HFFc6 (cell line): ENCODE data around the gene HAPLN2. TPM values are rescaled to one million over a fixed set of nuclear protein-coding genes. Genes with fewer than 3 reads are reported as not detected.
"Not testable (repeated sequence)": the region's sequence is repeated elsewhere in the genome, so short reads cannot be mapped to it uniquely, and the experiment has no call there.

Experiments
- DNase-seq: peaks from one replicate; pipeline ENCODE4 v3.0.0-alpha.2; 2018
- H3K27ac Mint-ChIP-seq: 2 replicates; pipeline ENCODE4 v1.8.0; 2020; ENCODE audit warnings: mild to moderate bottlenecking, mixed read lengths
- H3K27me3 Mint-ChIP-seq: 2 replicates; pipeline ENCODE4 v1.8.0; 2021; ENCODE audit warnings: mild to moderate bottlenecking, moderate library complexity, mixed read lengths; ENCODE audit not compliant: insufficient read depth
- H3K36me3 Mint-ChIP-seq: 2 replicates; pipeline ENCODE4 v1.8.0; 2021; ENCODE audit warnings: low read depth, mixed read lengths
- H3K4me1 Mint-ChIP-seq: 2 replicates; pipeline ENCODE4 v1.8.0; 2020; ENCODE audit warnings: low read depth, mixed read lengths
- H3K4me3 Mint-ChIP-seq: 2 replicates; pipeline ENCODE4 v1.8.0; 2020; ENCODE audit warnings: mild to moderate bottlenecking, moderate library complexity, mixed read lengths
- H3K9me3 Mint-ChIP-seq: 2 replicates; pipeline ENCODE4 v1.8.0; 2020; ENCODE audit warnings: mild to moderate bottlenecking, mixed read lengths
- total RNA-seq, 6 experiments: library from RNA; stranded (reverse); fragmentation: NEBNext Ultra II Directional; extraction: Animal tissue kit (Norgen Biotek cat#: 25700); gene quantifications; 2 replicates in 1 of 6; 3 replicates in 5 of 6; pipeline ENCODE4 v1.2.3, GENCODE V29; 2021
- TF ChIP-seq, protein P1 (sequence below): fragments of 200-600 bp; sonication (generic); IDR thresholded peaks from 2 replicates; pipeline ENCODE4 v1.5.0; 2021; ENCODE audit warnings: antibody characterized with exemption, mild to moderate bottlenecking

The HAPLN2 gene
- total RNA-seq, 6 experiments from 2014 or later, result not detected

GRCh38 chr1:156629823-156630449 lies 10.7 kb downstream of the HAPLN2 start:
- H3K36me3 Mint-ChIP-seq, result no peaks in the 10 kb centered on the region
- no peak for DNase-seq
- peaks cover 6% of the 10 kb centered on the region for H3K4me1 Mint-ChIP-seq
- no peaks in the 10 kb centered on the region for H3K9me3 Mint-ChIP-seq
- H3K27ac Mint-ChIP-seq, result no peak overlapping the region
- H3K27me3 Mint-ChIP-seq, result peaks cover 54% of the 10 kb centered on the region
- H3K4me3 Mint-ChIP-seq, result no peak overlapping the region
- TF ChIP-seq, protein P1, sequence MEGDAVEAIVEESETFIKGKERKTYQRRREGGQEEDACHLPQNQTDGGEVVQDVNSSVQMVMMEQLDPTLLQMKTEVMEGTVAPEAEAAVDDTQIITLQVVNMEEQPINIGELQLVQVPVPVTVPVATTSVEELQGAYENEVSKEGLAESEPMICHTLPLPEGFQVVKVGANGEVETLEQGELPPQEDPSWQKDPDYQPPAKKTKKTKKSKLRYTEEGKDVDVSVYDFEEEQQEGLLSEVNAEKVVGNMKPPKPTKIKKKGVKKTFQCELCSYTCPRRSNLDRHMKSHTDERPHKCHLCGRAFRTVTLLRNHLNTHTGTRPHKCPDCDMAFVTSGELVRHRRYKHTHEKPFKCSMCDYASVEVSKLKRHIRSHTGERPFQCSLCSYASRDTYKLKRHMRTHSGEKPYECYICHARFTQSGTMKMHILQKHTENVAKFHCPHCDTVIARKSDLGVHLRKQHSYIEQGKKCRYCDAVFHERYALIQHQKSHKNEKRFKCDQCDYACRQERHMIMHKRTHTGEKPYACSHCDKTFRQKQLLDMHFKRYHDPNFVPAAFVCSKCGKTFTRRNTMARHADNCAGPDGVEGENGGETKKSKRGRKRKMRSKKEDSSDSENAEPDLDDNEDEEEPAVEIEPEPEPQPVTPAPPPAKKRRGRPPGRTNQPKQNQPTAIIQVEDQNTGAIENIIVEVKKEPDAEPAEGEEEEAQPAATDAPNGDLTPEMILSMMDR, result no peak

GRCh38 chr1:156631152-156631551 lies 11.9 kb downstream of the HAPLN2 start:
- H3K27me3 Mint-ChIP-seq, result peaks cover 54% of the 10 kb centered on the region
- not testable (repeated sequence) for H3K4me3 Mint-ChIP-seq, H3K36me3 Mint-ChIP-seq, H3K4me1 Mint-ChIP-seq, H3K27ac Mint-ChIP-seq, DNase-seq, H3K9me3 Mint-ChIP-seq
- TF ChIP-seq, protein P1, result peak; percentile 30

DNA sequence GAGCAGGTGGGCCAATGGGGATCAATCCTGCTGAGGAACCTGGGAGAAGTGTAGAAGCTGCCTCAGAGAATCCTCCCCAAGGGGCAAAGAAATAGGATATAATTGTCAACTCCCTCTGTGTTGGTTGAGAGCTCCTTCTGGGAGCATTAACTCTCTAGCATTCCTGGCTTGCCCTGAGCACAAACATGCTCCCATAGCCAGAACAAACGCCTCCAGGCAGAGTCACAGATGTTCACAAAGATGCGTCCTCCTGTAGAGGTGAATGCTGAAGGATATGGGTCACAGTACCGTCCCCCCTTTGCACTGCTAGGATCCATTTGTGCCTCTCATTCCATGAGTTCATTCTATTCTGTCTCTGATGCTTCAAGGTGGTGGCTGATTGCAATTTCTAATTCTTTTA lies 13.1 kb downstream of the HAPLN2 start:
- H3K9me3 Mint-ChIP-seq, result no peaks in the 10 kb centered on the region
- DNase-seq, result no peak
- H3K4me1 Mint-ChIP-seq, result no peaks in the 10 kb centered on the region
- H3K4me3 Mint-ChIP-seq, result no peak overlapping the region
- H3K36me3 Mint-ChIP-seq, result no peaks in the 10 kb centered on the region
- H3K27ac Mint-ChIP-seq, result no peak overlapping the region
- TF ChIP-seq, protein P1, result no peak
- peaks cover 49% of the 10 kb centered on the region for H3K27me3 Mint-ChIP-seq

GRCh38 chr1:156638189-156638985 lies 19.2 kb downstream of the HAPLN2 start:
- no peak overlapping the region for H3K4me3 Mint-ChIP-seq
- TF ChIP-seq, protein P1, result no peak
- no peaks in the 10 kb centered on the region for H3K36me3 Mint-ChIP-seq
- no peak overlapping the region for H3K27ac Mint-ChIP-seq
- no peaks in the 10 kb centered on the region for H3K9me3 Mint-ChIP-seq
- H3K4me1 Mint-ChIP-seq, result peaks cover 7% of the 10 kb centered on the region; the same call in 1 of the 2 replicates
- peaks cover 64% of the 10 kb centered on the region for H3K27me3 Mint-ChIP-seq
- DNase-seq, result no peak

GRCh38 chr1:156639601-156640101 lies 20.4 kb downstream of the HAPLN2 start:
- peak; percentile 36 for DNase-seq
- no peaks in the 10 kb centered on the region for H3K36me3 Mint-ChIP-seq
- no peaks in the 10 kb centered on the region for H3K9me3 Mint-ChIP-seq
- peaks cover 7% of the 10 kb centered on the region; the same call in 1 of the 2 replicates for H3K4me1 Mint-ChIP-seq
- no peak overlapping the region for H3K27ac Mint-ChIP-seq
- TF ChIP-seq, protein P1, result no peak
- H3K4me3 Mint-ChIP-seq, result no peak overlapping the region
- H3K27me3 Mint-ChIP-seq, result peaks cover 62% of the 10 kb centered on the region
